DMS79 (cell line): ENCODE results near the gene CBX2.
"Not testable (repeated sequence)": the region's sequence is repeated elsewhere in the genome, so short reads cannot be mapped to it uniquely, and the experiment has no call there.

Experiments used
- DNase-seq: peaks from one replicate; lab custom pipeline; 2025; lab: John Stamatoyannopoulos, UW

Gene CBX2

DNA sequence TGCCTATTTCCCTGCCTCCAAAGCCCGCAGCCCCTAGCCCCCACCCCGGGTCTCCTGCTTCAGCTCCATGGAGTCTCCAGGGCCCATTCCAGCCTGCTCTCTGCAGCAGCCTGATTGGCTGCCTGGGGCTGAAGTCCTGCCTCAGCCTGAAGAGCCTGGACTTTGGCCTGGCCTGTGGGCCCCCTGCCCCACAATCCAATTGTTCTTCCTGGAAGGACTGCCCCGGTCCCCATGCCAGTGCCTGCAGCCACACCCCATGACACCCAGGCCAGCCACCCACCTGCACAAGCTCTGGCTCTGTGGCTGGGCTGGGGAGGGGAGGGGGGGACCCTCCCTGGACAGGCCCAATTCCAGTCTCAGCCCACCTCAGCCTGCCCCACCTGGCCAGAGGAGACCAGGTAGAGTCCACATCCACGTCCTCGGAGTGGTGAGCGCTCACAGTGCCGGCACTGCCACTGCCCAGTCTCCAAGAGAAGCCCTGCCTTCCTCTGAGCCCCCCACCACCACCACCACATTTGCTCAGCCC lies 34.9 kb upstream of the CBX2 start:
- DNase-seq: no peak

GRCh38 chr17:79743614-79744013 lies 34.3 kb upstream of the CBX2 start:
- DNase-seq: no peak

GRCh38 chr17:79745641-79746105 lies 32.3 kb upstream of the CBX2 start:
- DNase-seq: no peak

DNA sequence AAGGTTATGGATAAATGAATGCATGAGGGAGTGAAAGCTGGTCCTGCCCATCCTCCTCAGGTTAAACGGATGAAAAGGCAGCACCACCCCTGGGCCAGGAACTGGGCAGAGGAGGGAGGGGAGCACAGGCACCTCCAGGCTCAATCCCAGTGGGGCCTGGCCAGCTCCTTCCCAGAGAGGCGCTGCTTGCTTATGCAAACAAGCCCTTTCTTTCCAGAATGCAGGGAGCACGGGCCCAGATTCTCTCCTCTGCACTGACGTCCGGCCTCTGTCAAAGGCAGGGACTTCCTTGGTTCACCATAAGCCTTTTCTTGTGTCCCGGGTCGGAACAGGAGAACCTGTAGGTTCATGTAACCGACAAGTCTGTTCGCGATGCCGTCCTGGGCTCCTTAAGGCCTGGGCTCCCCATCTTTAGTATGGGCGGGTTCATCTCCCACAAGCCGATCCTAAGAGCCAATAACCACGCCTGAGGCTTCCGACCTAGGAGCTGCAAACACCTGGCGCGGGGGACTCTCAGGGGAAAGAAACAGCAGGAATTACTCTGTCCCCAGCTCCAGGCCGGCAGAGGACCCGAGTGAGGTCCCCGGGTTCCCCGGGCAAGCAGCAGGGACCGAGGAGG lies 30.9 kb upstream of the CBX2 start:
- no peak for DNase-seq

GRCh38 chr17:79747508-79748294 lies 30.2 kb upstream of the CBX2 start:
- no peak for DNase-seq

DNA sequence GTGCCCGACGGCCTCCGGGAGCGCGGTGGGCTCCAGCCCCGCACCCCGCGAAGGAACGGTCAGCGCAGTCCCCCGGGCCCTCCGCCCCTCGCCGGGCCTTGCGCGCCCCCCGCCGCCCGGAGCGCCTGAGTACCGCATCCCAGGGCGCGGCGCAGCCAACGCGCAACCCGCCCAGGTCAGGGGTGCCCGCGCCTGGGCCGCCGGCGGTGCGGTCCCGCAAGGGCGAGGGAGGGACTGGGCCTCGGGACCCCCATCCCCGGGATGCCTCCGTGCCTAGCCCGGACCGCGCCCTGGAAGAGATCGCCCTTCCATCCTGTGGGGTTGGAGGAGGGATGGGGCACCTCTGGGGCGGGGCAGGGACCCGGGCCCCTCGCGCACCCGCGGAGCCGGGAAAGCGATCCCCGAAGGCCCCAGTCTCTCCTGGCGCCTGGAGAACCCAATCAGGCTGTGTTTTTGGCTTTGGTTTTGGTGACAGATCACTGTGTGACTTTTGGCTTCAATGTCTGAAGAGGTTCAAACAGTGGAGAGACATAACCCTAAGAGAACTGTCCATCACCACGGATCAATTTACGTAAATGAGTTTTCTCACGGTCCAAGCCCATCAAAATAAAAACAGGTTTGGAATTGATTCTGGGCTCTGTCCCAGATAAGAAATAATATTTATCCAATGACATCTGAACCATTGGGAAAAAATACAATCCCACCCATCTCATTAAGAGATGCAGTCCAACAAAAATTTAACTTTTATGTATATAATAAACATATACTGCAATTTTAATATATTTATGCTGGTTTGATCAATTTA lies 29.5 kb upstream of the CBX2 start:
- DNase-seq: no peak

- no peak for DNase-seq
Observed at GRCh38 chr17:79749156-79749815, 28.7 kb upstream of the CBX2 start.

- no peak for DNase-seq
Observed at GRCh38 chr17:79749958-79750357, 28.0 kb upstream of the CBX2 start.

DNA sequence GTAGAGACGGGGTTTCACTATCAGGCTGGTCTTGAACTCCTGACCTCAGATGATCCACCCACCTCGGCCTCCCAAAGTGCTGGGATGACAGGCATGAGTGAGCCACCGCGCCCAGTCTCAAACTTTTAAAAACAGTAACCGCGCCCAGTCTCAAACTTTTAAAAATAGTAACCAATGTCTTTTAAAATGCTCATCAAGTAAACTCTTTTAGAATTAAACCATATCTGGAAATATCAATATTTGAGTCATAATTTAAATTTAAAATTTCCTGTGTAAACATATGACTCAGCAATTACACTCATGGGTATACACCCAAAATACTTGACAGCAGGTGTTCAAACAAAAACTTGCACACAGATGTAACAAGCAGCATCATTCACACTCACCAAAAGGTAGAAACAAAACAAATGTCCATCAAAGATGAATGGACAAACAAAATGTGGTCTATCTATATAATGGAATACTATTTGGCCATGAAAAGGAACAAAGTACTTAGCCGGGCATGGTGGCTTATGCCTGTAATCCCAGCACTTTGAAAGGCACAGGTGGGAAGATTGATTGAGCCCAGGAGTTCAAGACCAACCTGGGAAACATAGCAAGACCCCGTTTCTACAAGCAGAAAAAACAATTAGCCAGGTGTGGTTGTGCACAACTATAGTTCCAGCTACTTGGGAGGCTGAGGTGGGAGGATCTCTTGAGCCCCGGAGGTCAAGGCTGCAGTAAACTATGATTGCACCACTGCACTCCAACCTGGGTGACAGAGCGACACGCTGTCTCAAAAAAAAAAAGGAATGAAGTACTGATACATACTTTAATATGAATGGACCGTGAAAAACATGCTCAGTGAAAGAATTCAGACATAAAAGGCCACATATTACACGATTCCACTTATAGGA lies 27.1 kb upstream of the CBX2 start:
- DNase-seq: no peak

DNA sequence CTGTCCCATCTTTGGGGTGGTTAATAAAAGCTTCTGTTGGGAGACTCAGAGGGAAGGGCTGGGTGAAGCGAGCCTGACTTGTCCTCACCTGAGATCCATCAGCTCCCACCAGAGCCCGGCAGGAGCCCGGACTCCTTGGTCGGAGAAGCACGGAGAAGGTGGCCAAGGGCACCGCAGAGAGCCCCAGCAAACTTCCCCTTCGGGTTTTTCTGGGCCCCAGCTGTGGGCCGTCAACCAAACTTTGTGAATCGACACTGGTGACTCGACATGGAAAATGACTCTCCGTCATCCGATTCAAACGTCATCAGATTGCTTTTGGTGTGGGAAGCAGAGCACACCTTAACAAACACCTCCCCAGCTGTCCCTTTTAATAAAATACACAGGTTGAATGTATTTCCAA lies 25.8 kb upstream of the CBX2 start:
- no peak for DNase-seq

DNA sequence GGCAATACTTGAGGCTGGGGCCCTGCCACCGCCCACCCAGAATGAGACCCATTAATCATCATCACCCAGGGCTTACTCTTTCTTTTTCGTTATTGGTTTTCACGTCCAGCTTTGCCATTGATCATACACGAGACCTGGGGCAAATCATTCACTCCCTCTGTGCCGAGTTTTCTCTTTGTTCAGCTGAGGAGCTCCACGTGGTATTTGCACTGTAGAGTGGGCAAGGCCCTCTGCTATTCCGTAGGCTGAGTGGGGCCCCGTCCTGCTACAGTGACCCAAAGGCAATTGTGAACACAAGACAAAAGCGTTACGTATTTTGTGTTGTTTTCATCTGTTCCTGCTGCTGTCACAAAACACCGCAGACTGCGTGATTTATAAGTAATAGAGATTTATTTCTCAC lies 23.6 kb upstream of the CBX2 start:
- no peak for DNase-seq

DNA sequence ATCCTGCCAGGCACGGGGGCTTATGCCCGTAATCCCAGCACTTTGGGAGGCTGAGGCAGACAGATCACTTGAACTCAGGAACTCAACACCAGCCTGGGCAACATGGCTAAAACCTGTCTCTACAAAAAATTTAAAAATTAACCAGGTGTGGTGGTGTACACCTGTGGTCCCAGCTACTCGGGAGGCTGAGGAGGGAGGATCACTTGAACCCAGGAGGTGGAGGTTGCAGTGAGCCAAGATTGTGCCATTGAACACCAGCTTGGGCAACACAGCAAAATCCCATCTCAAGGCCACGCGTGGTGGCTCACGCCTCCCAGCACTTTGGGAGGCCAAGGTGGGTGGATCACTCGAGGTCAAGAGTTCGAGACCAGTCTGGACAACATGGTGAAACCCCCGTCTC lies 23.0 kb upstream of the CBX2 start:
- DNase-seq: not testable (repeated sequence)

GRCh38 chr17:79755591-79755990 lies 22.4 kb upstream of the CBX2 start:
- no peak for DNase-seq

GRCh38 chr17:79757140-79757745 lies 20.7 kb upstream of the CBX2 start:
- DNase-seq: no peak

GRCh38 chr17:79758271-79758670 lies 19.7 kb upstream of the CBX2 start:
- no peak for DNase-seq

GRCh38 chr17:79760197-79760906 lies 17.6 kb upstream of the CBX2 start:
- no peak for DNase-seq

DNA sequence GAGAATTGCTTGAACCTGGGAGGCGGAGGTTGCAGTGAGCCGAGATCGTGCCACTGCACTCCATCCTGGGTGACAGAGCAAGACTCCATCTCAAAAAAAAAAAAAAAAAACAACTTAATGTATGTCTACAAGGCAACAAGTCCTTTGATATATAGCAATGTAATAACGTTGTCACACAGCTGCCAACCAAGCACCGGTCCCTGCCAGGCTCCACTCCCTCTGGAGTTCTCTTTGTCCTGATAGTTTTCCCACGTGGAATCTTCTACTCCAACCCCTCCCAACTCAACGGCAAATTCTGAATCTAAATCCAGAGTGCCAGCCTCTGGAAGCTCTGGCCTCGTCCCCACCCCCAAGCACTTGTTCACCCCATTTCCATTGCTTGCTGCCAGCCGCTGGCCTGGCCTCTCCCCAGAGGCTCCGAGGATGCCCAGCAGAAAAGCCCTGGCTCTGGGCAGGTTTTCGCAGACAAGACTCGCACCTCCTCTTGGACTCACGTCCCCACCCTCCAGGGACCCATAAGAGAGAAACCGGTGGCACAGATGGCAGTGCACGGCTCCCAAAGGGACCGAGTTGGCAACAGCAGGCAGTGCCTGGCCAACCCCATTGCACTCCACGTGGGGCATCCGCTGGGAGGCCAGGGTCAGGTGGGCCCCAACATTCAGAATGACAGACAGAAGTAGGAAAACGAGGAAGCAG lies 15.9 kb upstream of the CBX2 start:
- DNase-seq: no peak

DNA sequence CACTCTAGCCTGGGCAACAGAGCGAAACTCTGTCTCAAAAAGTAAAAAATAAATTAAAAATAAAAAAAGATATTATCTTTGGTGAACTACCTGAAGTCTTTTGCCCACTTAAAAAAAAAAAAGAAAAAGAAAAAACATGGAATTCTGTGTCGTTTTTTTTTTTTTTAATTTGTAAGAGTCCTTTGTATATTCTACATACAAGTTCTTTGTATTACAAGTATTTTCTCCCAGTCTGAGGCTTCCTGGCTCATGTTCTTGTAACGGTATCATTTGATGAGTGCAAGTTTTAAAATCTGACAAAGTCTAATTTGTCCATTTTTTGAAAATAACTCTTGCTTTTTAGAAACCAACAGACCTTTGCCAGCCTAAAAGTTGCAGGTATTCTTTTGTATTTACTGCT lies 12.2 kb upstream of the CBX2 start:
- DNase-seq: no peak
